BJ (cell line): ENCODE measurements around the gene WDR74. TPM values are rescaled to one million over a fixed set of nuclear protein-coding genes. Genes with fewer than 3 reads are reported as not detected.

Experiments
- CTCF ChIA-PET: fragments of 350-600 bp; formaldehyde crosslinking; extraction: SDS; loops from one replicate; lab custom pipeline; 2021; ENCODE audit warnings: antibody characterized with exemption, inconsistent platforms; lab: Yijun Ruan, JAX
- POLR2A ChIA-PET: fragments of 300-600 bp; sonication (Branson Sonifier 250); formaldehyde crosslinking; extraction: SDS; loops from one replicate; lab custom pipeline; 2021; ENCODE audit warnings: antibody characterized with exemption; lab: Charles Lee
- DNase-seq: peaks from one replicate; pipeline ENCODE4 v3.0.0-alpha.2; 2011; ENCODE audit warnings: low read depth
- H3K27me3 ChIP-seq: 2 replicates; pipeline ENCODE4 v1.6.0; 2011; ENCODE audit warnings: low read length; ENCODE audit not compliant: control insufficient read depth, insufficient read depth
- H3K36me3 ChIP-seq: 2 replicates; pipeline ENCODE4 v1.5.1; 2011; ENCODE audit warnings: low read length; ENCODE audit not compliant: control insufficient read depth, insufficient read depth
- H3K4me3 ChIP-seq: 2 replicates; pipeline ENCODE4 v1.5.1; 2011; ENCODE audit warnings: low read depth, mild to moderate bottlenecking, control low read depth, low read length
- CTCF ChIP-seq: IDR thresholded peaks from 2 replicates; pipeline ENCODE4 v1.5.1; 2011; ENCODE audit warnings: low read depth, mild to moderate bottlenecking, control low read depth, inconsistent platforms, low read length, moderate library complexity; ENCODE audit not compliant: insufficient read depth
- polyA plus RNA-seq: library from polyadenylated mRNA; depleted of rRNA; stranded (reverse); fragments of >200 nt; gene quantifications from 2 replicates; pipeline ENCODE4 v1.2.3, GENCODE V29; 2011; rRNA removed
- small RNA-seq: library from RNA; depleted of rRNA; stranded (forward); fragments of <200 nt; gene quantifications from one replicate; pipeline ENCODE3, GENCODE V24; 2012; ENCODE audit warnings: low replicate concordance, low read depth; ENCODE audit not compliant: insufficient read length

WDR74 gene
- polyA plus RNA-seq, 1 experiment, result 37.9 TPM

GRCh38 chr11:62786318-62787004, 52.9 kb downstream of the WDR74 start:
- H3K36me3 ChIP-seq, result peaks cover 15% of the 10 kb centered on the region
- peak; percentile 19 for DNase-seq
- H3K27me3 ChIP-seq, result no peaks in the 10 kb centered on the region
- POLR2A ChIA-PET, result interaction anchor here (1.0 kb wide), 1 partner anchor 25 kb away, joined by 3 read pairs; the partner anchor contains the start of gene POLR2G
- TF ChIP-seq CTCF, result peak; percentile 100
- CTCF ChIA-PET, result interaction anchor here (0.7 to 6.8 kb wide), 43 partner anchors 11 to 392 kb away, joined by 3 to 122 read pairs (median 5); partner anchors contain the start of genes BSCL2, GNG3, LRRN4CL and NXF1
- H3K4me3 ChIP-seq, result peak overlapping the region; percentile 69

Small RNAs within 50 kb of the gene (small RNA-seq; reads per million reads assigned to genes)
- gene MIR6514, result 4.2 reads per million, percentile 56 among the genes with 10 or more reads in this experiment
- gene RF00099, result not detected
- gene RNU6-118P, result not detected
- not detected for gene SNORD22
- not detected for gene SNORD26
- not detected for gene SNORD27
- gene SNORD28, result not detected
- 3,215 reads per million, percentile 98 among the genes with 10 or more reads in this experiment for gene SNORD30

Other genes with a start within 250 kb of the WDR74 start
- 6.4 and 9.9 TPM in 2 replicates for gene TUT1, start 248.1 kb downstream of the WDR74 start, polyA plus RNA-seq
- gene MTA2, start 237.7 kb downstream of the WDR74 start, polyA plus RNA-seq, result 16.4 and 17.8 TPM in 2 replicates
- 18.9 and 26.5 TPM in 2 replicates for gene EML3, start 226.8 kb downstream of the WDR74 start, polyA plus RNA-seq
- 2.1 and 2.2 TPM in 2 replicates for gene ROM1, start 226.3 kb downstream of the WDR74 start, polyA plus RNA-seq
- gene B3GAT3, start 217.6 kb downstream of the WDR74 start, polyA plus RNA-seq, result 24.5 and 42.4 TPM in 2 replicates
- 388 and 463 TPM in 2 replicates for gene GANAB, start 193.0 kb downstream of the WDR74 start, polyA plus RNA-seq
- gene INTS5, start 186.3 kb downstream of the WDR74 start, polyA plus RNA-seq, result 6.7 and 17.3 TPM in 2 replicates
- 43.0 and 45.2 TPM in 2 replicates for gene C11orf98, start 174.4 kb downstream of the WDR74 start, polyA plus RNA-seq
- 5.1 and 6.6 TPM in 2 replicates for gene CSKMT, start 174.3 kb downstream of the WDR74 start, polyA plus RNA-seq
- gene UQCC3, start 167.9 kb downstream of the WDR74 start, polyA plus RNA-seq, result 6.9 TPM in 2 replicates
- 4.0 and 4.1 TPM in 2 replicates for gene LBHD1, start 167.3 kb downstream of the WDR74 start, polyA plus RNA-seq
- gene UBXN1, start 160.5 kb downstream of the WDR74 start, polyA plus RNA-seq, result 83.7 and 86.0 TPM in 2 replicates
- gene LRRN4CL, start 150.1 kb downstream of the WDR74 start, polyA plus RNA-seq, result 2.6 and 2.9 TPM in 2 replicates
- gene BSCL2, start 132.2 kb downstream of the WDR74 start, polyA plus RNA-seq, result 70.8 and 94.1 TPM in 2 replicates
- gene GNG3, start 131.9 kb downstream of the WDR74 start, polyA plus RNA-seq, result not detected in 2 replicates
- gene HNRNPUL2, start 112.1 kb downstream of the WDR74 start, polyA plus RNA-seq, result 10.0 and 17.3 TPM in 2 replicates
- 31.7 and 32.6 TPM in 2 replicates for gene TTC9C, start 111.1 kb downstream of the WDR74 start, polyA plus RNA-seq
- gene ZBTB3, start 85.4 kb downstream of the WDR74 start, polyA plus RNA-seq, result 3.5 and 3.8 TPM in 2 replicates
- gene POLR2G, start 78.0 kb downstream of the WDR74 start, polyA plus RNA-seq, result 151 and 208 TPM in 2 replicates
- gene TAF6L, start 68.2 kb downstream of the WDR74 start, polyA plus RNA-seq, result 9.1 and 17.0 TPM in 2 replicates
- 76.2 and 97.1 TPM in 2 replicates for gene TMEM179B, start 52.2 kb downstream of the WDR74 start, polyA plus RNA-seq
- 13.6 and 15.7 TPM in 2 replicates for gene TMEM223, start 47.6 kb downstream of the WDR74 start, polyA plus RNA-seq
- 37.8 and 51.0 TPM in 2 replicates for gene NXF1, start 34.1 kb downstream of the WDR74 start, polyA plus RNA-seq
- 61.5 and 76.6 TPM in 2 replicates for gene STX5, start 7.5 kb downstream of the WDR74 start, polyA plus RNA-seq
- not detected in 2 replicates for gene TEX54, start 6.7 kb downstream of the WDR74 start, polyA plus RNA-seq
- 394 and 535 TPM in 2 replicates for gene SLC3A2, start 41.3 kb upstream of the WDR74 start, polyA plus RNA-seq
- gene CHRM1, start 81.8 kb upstream of the WDR74 start, polyA plus RNA-seq, result not detected in 2 replicates
- not detected in 2 replicates for gene SLC22A6, start 145.4 kb upstream of the WDR74 start, polyA plus RNA-seq
- gene SLC22A8, start 176.3 kb upstream of the WDR74 start, polyA plus RNA-seq, result not detected in 2 replicates